Measurements from ENCODE around the gene ESF1.

Gene ESF1

DNA sequence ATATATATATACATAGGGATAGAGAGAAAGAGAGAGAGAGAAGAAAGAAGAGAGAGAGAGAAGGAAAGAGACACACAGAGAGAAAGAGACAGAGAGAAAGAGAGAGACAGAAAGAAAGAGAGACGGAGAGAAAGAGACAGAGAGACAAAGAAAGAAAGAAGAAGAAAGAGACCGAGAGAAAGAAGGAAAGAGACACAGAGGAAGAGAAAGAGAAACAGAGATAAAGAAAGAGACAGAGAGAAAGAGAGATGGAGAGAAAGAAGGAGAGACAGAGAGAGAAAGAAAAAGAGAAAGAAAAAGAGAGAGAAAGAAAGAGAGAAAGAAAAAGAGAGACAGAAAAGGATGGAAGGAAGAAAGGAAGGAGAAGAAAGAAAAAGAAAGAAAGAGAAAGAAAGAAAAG, 99.1 kb downstream of the ESF1 start:
- no peak for TF ChIP-seq ZFX (IDR thresholded peaks at IDR 0.05)
- TF ChIP-seq, protein P1, sequence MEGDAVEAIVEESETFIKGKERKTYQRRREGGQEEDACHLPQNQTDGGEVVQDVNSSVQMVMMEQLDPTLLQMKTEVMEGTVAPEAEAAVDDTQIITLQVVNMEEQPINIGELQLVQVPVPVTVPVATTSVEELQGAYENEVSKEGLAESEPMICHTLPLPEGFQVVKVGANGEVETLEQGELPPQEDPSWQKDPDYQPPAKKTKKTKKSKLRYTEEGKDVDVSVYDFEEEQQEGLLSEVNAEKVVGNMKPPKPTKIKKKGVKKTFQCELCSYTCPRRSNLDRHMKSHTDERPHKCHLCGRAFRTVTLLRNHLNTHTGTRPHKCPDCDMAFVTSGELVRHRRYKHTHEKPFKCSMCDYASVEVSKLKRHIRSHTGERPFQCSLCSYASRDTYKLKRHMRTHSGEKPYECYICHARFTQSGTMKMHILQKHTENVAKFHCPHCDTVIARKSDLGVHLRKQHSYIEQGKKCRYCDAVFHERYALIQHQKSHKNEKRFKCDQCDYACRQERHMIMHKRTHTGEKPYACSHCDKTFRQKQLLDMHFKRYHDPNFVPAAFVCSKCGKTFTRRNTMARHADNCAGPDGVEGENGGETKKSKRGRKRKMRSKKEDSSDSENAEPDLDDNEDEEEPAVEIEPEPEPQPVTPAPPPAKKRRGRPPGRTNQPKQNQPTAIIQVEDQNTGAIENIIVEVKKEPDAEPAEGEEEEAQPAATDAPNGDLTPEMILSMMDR (conservative IDR thresholded peaks at IDR 0.05), result no peak
- H3K27ac ChIP-seq, result no peak overlapping the region

DNA sequence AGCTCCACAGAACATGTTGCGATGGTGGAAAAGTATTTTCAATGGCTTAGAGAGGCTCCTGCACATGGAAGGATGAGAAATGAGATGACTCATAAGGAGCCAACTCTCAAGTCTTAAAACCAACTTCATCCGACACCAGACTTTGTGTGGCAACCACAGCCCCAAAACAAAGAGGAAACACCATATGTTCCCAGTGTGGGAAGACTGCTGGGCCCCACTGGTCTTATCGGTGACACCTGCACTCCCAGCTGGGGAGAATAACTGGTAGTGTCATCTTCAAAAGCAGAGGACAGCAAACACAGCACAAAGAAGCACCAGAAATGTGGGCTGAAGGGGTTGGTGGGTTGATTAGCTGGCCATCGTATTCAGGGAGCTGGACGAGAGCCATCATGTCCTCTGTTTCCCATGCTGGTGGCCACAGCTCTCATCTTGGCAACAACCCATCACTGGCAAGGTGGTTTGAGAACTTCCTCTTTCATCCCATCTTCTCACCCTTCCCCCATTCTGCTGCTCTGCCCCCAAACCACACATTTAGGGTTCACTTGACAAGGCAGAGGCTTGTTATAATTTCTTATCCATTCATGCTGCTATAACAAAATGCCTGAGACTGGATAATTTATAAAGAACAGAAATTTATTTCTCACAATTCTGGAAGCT, 100.0 kb downstream of the ESF1 start:
- TF ChIP-seq, protein P1 (conservative IDR thresholded peaks at IDR 0.05), result no peak
- no peak for TF ChIP-seq ZFX (IDR thresholded peaks at IDR 0.05)

DNA sequence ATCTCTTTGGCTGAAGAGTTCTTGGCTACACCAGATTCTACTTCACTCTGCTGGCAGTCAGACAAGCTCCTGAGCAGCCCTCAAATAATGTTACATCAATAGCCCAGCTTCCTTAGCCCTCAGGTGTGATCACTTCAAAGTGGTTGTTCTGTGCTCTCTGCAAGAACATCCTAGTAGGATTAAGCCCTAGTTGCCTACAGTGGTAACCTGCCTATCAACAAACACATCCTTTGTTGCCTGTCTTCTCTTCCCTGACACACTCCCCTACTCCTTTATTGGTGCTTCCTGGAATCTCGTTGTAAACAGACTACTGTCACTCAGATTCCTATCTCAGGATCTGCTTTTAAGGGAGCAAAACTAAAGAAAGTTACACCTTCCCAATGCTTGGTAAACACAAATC, 100.9 kb downstream of the ESF1 start:
- TF ChIP-seq, protein P1 (conservative IDR thresholded peaks at IDR 0.05), result no peak
- TF ChIP-seq ZFX (IDR thresholded peaks at IDR 0.05), result no peak
- H3K27ac ChIP-seq, result no peak overlapping the region

More for the DNA sequence above, 100.0 kb downstream of the ESF1 start:
- H3K27ac ChIP-seq, result no peak overlapping the region

DNA sequence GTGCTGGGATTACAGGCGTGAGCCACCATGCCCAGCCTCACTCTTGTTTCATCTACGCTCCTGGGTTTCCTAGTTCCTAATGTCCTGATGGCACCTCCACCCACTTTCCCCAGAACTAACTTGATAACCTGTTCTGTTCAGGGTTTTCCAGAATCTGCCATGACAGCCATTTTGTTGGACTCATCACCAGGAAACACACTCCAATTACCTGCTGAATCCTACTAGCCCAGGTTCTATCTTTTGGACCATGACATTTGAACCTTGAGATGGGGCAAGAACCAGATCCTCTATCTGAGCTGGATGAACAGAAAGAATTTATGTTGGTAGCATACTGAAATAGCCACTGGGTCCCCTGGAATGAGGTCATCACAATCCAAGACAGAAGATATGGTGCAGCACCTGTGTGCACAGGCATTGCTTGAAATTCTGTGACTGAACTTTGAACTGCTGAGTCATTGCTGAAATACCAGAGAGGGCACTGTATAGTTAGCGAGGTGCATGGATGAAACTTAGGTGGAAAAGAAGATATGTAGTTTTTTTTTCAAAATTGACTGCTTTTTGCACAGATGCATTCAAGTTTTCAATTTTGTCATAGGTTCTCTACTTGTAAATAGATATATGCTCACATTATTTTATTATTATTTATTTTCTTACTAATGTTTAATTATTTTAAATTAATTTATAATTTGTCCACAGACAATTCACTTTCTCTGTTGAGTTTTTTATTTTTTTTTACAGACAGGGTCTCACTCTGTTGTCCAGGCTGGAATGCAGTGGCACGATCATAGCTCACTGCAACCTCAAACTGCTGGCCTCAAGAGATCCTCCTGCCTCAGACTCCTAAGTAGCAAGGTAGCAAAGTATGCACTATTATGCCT, 103.2 kb downstream of the ESF1 start:
- TF ChIP-seq, protein P1 (conservative IDR thresholded peaks at IDR 0.05), result no peak
- TF ChIP-seq ZFX (IDR thresholded peaks at IDR 0.05), result no peak
- no peak overlapping the region for H3K27ac ChIP-seq

DNA sequence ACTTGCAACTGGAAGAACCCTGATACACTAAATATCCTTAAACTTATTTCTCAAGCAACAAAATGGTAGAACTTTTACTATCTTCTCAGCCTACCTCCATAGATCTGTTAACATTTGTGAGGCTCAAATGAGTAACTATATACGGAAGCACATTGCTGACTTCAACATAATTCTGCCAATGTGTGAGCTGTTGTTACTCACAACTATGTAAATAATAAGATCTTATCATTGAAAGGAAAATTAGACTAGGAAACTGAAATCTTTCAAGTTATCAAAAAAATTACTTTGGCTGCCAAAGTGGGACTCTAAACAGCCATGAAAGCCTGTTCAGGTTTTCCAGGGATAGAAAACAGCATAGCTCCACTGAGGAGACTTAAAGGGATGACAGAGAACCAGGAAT, 105.8 kb downstream of the ESF1 start:
- H3K27ac ChIP-seq, result no peak overlapping the region
- TF ChIP-seq, protein P1 (conservative IDR thresholded peaks at IDR 0.05), result no peak
- TF ChIP-seq ZFX (IDR thresholded peaks at IDR 0.05), result no peak

DNA sequence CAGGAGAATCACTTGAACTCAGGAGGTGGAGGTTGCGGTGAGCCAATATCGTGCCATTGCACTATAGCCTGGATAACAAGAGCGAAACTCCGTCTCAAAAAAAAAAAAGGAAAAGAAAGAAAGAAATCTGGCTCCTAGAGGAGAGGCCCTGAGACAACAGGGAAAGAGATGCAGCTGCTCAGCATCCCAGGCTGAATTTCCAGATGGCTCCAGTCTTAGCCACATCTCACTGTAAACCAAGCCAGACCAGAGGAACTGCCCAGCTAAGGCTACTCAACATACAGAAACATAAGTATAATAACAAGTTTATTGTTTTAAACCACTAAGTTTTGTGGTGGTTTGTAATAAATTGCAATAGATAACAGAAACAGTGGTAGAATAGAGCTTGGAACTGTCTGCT, 107.5 kb downstream of the ESF1 start:
- H3K27ac ChIP-seq, result no peak overlapping the region
- TF ChIP-seq ZFX (IDR thresholded peaks at IDR 0.05), result no peak
- TF ChIP-seq, protein P1 (conservative IDR thresholded peaks at IDR 0.05), result no peak

GRCh38 chr20:13676682-13677081, 108.0 kb downstream of the ESF1 start:
- H3K27ac ChIP-seq, result no peak overlapping the region
- TF ChIP-seq, protein P1 (conservative IDR thresholded peaks at IDR 0.05), result no peak
- TF ChIP-seq ZFX (IDR thresholded peaks at IDR 0.05), result no peak
